ENCODE measurements around the gene SGTA.
"Not testable (repeated sequence)": the region's sequence is repeated elsewhere in the genome, so short reads cannot be mapped to it uniquely, and the experiment has no call there.

SGTA gene

GRCh38 chr19:2719920-2720776 lies 62.9 kb downstream of the SGTA start:
- Mint-ChIP-seq H3K9me3 (peaks cover 6 to 7% of the 10 kb centered on the region in 2 donors), H3K27ac (peak overlapping the region; percentile 62), H3K4me3 (peak overlapping the region; percentile 66 to 81), H3K36me3 (peaks cover 9% of the 10 kb centered on the region in 2 donors), H3K4me1 (peaks cover 19 to 34% of the 10 kb centered on the region in 2 donors), H3K27me3 (peaks cover 4 to 8% of the 10 kb centered on the region in 2 donors)
- ATAC-seq (replicated peaks) (peak; percentile 46 to 57), DNase-seq (no peak)

GRCh38 chr19:2719232-2719735 lies 63.8 kb downstream of the SGTA start:
- H3K36me3 Mint-ChIP-seq: peaks cover 11 to 12% of the 10 kb centered on the region in 2 donors
- no peak overlapping the region for H3K27ac Mint-ChIP-seq
- peaks cover 4 to 8% of the 10 kb centered on the region in 2 donors for H3K27me3 Mint-ChIP-seq
- no peak overlapping the region for H3K4me3 Mint-ChIP-seq
- H3K9me3 Mint-ChIP-seq: peaks cover 9% of the 10 kb centered on the region in 2 donors
- H3K4me1 Mint-ChIP-seq: peaks cover 22 to 42% of the 10 kb centered on the region in 2 donors
- DNase-seq: no peak
- no peak for ATAC-seq (replicated peaks)

GRCh38 chr19:2717638-2718541 lies 65.2 kb downstream of the SGTA start:
- Mint-ChIP-seq H3K27me3 (peaks cover 4 to 6% of the 10 kb centered on the region in 2 donors), H3K27ac (no peak overlapping the region), H3K36me3 (peaks cover 11 to 12% of the 10 kb centered on the region in 2 donors), H3K4me3 (no peak overlapping the region), H3K4me1 (peaks cover 24 to 38% of the 10 kb centered on the region in 2 donors), H3K9me3 (peaks cover 9% of the 10 kb centered on the region in 2 donors)
- no peak for ATAC-seq (replicated peaks)
- DNase-seq: no peak

GRCh38 chr19:2716722-2717637 lies 66.1 kb downstream of the SGTA start:
- H3K4me3 Mint-ChIP-seq: no peak overlapping the region
- no peaks in the 10 kb centered on the region for H3K27me3 Mint-ChIP-seq
- DNase-seq (no peak), ATAC-seq (replicated peaks) (no peak)
- peaks cover 28 to 39% of the 10 kb centered on the region in 2 donors for H3K4me1 Mint-ChIP-seq
- peaks cover 11 to 12% of the 10 kb centered on the region in 2 donors for H3K36me3 Mint-ChIP-seq
- H3K9me3 Mint-ChIP-seq: peaks cover 9% of the 10 kb centered on the region in 2 donors
- no peak overlapping the region for H3K27ac Mint-ChIP-seq

DNA sequence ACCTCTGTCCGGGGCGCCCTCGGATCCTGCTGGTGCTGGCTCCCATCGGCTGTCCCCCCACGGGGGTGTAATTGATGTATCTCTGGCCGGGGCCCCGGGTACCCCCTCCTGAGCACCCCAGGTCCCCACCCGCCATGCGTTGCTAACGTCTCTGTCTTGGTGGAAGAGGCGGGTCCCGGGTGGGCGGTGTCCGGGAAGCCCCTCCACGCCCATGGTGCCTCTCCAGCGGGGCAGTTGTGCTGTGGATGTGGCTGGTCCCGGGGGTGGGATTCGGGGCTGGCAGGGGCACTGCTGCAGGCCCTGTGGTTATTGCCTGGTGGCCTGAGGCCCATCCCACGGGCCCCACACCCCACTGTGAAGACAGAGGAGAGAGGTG lies 66.8 kb downstream of the SGTA start:
- Mint-ChIP-seq H3K4me1 (peaks cover 31 to 41% of the 10 kb centered on the region in 2 donors), H3K27ac (no peak overlapping the region), H3K27me3 (no peaks in the 10 kb centered on the region), H3K9me3 (peaks cover 9% of the 10 kb centered on the region in 2 donors), H3K4me3 (no peak overlapping the region), H3K36me3 (peaks cover 11 to 12% of the 10 kb centered on the region in 2 donors)
- no peak for ATAC-seq (replicated peaks)
- no peak for DNase-seq

GRCh38 chr19:2715470-2716274 lies 67.4 kb downstream of the SGTA start:
- Mint-ChIP-seq H3K27ac (no peak overlapping the region), H3K4me3 (no peak overlapping the region), H3K9me3 (peaks cover 9% of the 10 kb centered on the region in 2 donors), H3K27me3 (no peaks in the 10 kb centered on the region), H3K4me1 (peaks cover 34 to 47% of the 10 kb centered on the region in 2 donors), H3K36me3 (peaks cover 11 to 12% of the 10 kb centered on the region in 2 donors)
- DNase-seq (no peak), ATAC-seq (replicated peaks) (no peak)

DNA sequence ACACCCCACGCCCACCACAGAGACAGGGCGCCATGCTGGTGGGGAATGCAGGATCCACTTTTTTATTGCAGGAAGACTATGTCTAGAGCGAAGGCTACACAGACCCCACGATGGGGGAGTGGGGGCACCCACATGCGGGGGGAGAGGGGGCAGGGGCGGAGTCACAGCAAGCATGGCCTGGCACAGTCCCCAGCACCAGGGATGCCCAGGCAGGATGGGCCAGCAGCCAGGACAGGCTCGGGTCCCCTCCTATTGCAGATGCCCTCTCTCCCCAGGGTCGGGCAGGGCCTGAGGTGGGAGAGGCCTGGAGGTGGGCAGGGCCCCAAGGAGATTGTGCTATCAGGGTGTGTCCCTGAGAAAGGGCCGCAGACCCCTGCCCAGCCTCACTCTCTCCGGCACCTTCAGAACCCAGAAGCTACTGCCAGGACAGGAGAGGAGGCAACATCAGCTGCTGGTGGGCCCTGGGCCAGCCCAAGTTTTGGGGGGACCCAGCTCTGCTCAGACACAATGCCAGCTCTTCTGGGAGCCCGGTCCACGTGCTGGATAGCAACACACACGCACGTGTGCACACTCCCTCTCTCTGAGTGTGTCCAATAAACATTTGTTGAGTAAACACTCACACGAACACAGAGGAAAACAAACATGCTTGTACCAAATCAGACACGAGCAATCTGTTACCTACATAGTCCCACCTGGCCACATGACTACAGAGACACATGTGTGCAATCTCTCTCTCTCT lies 68.4 kb downstream of the SGTA start:
- no peak overlapping the region for H3K27ac Mint-ChIP-seq
- H3K27me3 Mint-ChIP-seq: no peaks in the 10 kb centered on the region
- peaks cover 9% of the 10 kb centered on the region in 2 donors for H3K9me3 Mint-ChIP-seq
- peaks cover 28 to 43% of the 10 kb centered on the region in 2 donors for H3K4me1 Mint-ChIP-seq
- peaks cover 11 to 12% of the 10 kb centered on the region in 2 donors for H3K36me3 Mint-ChIP-seq
- H3K4me3 Mint-ChIP-seq: no peak overlapping the region
- DNase-seq: no peak
- no peak for ATAC-seq (replicated peaks)

- ATAC-seq (replicated peaks); H3K9me3 Mint-ChIP-seq; H3K4me3 Mint-ChIP-seq; H3K27me3 Mint-ChIP-seq; H3K27ac Mint-ChIP-seq; DNase-seq: not testable (repeated sequence)
- H3K4me1 Mint-ChIP-seq: peaks cover 28 to 40% of the 10 kb centered on the region in 2 donors
- peaks cover 11 to 12% of the 10 kb centered on the region in 2 donors for H3K36me3 Mint-ChIP-seq
These were observed 69.0 kb downstream of the SGTA start for GRCh38 chr19:2714102-2714501.

DNA sequence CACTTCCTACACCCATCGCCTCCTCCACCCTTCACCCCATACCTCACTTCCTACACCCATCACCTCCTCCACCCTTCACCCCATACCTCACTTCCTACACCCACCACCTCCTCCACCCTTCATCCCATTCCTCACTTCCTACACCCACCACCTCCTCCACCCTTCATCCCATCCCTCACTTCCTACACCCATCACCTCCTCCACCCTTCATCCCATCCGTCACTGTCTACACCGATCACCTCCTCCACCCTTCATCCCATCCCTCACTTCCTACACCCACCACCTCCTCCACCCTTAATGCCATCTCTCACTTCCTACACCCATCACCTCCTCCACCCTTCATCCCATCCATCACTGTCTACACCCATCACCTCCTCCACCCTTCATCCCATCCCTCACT lies 69.9 kb downstream of the SGTA start:
- H3K27me3 Mint-ChIP-seq; H3K4me3 Mint-ChIP-seq; DNase-seq; H3K27ac Mint-ChIP-seq; ATAC-seq (replicated peaks); H3K9me3 Mint-ChIP-seq: not testable (repeated sequence)
- Mint-ChIP-seq H3K36me3 (peaks cover 11 to 12% of the 10 kb centered on the region in 2 donors), H3K4me1 (peaks cover 29 to 40% of the 10 kb centered on the region in 2 donors)

DNA sequence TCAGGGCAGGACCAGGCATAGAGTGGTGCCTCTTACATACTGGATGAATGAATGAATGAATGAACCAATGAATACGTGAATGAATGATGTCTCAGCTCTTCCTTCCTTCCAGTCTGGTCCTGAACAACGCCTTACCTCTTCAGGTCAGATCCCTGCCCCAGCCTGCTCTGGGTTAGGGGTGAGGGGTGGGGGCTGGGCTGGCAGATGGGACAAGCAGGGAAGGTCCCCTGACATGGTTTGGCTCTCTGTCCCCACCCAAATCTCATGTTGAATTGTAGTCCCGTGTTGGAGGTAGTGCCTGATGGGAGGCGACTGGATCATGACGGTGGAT lies 71.2 kb downstream of the SGTA start:
- H3K4me3 Mint-ChIP-seq: no peak overlapping the region
- DNase-seq (no peak), ATAC-seq (replicated peaks) (no peak)
- peaks cover 9% of the 10 kb centered on the region in 2 donors for H3K9me3 Mint-ChIP-seq
- H3K27me3 Mint-ChIP-seq: no peaks in the 10 kb centered on the region
- H3K36me3 Mint-ChIP-seq: peaks cover 11 to 12% of the 10 kb centered on the region in 2 donors
- peak overlapping the region; percentile 65 for H3K27ac Mint-ChIP-seq
- H3K4me1 Mint-ChIP-seq: peaks cover 29 to 40% of the 10 kb centered on the region in 2 donors

GRCh38 chr19:2711172-2711874 lies 71.8 kb downstream of the SGTA start:
- H3K36me3 Mint-ChIP-seq: peaks cover 11 to 12% of the 10 kb centered on the region in 2 donors
- DNase-seq (no peak), ATAC-seq (replicated peaks) (peak; percentile 27 to 55)
- no peaks in the 10 kb centered on the region for H3K27me3 Mint-ChIP-seq
- peak overlapping the region; percentile 52 to 67 for H3K4me3 Mint-ChIP-seq
- H3K9me3 Mint-ChIP-seq: peaks cover 9% of the 10 kb centered on the region in 2 donors
- peak overlapping the region; percentile 65 for H3K27ac Mint-ChIP-seq
- H3K4me1 Mint-ChIP-seq: peaks cover 29 to 40% of the 10 kb centered on the region in 2 donors

- H3K27ac Mint-ChIP-seq: peak overlapping the region; percentile 76
These were observed 76.8 kb downstream of the SGTA start for GRCh38 chr19:2706251-2706650.

More at GRCh38 chr19:2706251-2706650, 76.8 kb downstream of the SGTA start:
- Mint-ChIP-seq H3K4me3 (no peak overlapping the region), H3K27me3 (no peaks in the 10 kb centered on the region), H3K9me3 (no peaks in the 10 kb centered on the region), H3K4me1 (peaks cover 16 to 21% of the 10 kb centered on the region in 2 donors), H3K36me3 (peaks cover 0 to 3% of the 10 kb centered on the region in 2 donors)
- ATAC-seq (replicated peaks): no peak
- DNase-seq: no peak
